ENCODE data around the gene PIAS4. TPM values are rescaled to one million over a fixed set of nuclear protein-coding genes. Genes with fewer than 3 reads are reported as not detected.

Gene PIAS4
- total and polyA plus RNA-seq, 2 of the 13 experiments (the other 11 are each of a cell fraction or from before 2014, with no cell fraction given) = 9.0 to 20.1 TPM

DNA sequence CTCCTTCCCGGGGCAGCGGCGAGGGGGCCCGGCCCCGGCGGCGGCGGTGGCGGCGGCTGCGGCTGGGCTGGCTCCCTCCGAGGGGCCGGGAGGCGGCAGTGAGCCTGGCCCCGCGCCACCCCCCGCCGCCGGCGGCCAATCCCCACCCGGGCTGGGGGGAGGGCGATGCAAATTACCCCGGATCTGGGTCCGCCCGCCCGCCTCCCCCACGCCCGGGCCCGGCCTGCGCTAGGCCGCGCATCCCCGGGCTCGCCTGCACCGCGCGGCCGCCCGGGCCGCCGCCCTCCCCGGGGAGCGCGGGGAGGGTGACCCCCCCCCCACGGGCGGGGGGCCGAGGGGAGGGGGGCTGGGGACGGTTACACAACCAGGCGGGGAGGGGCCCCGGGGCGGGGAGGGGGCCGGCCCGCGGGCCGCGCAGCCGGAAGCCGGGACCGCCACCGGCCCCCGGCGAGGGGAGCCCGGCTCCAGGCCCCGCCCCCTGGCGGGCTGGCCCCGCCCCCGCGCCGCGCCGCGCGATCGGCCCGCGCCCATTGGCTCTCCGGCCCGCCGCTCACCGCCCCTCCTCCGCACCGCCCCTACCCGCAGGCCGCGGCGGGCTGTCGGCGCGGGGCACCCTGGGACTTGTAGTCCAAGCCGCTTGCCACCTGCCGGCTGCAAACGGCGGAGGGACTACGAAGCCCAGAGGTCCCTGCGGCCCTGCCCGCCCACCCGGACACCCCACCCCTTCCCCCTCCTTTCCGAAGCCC is 58.1 kb downstream of the PIAS4 start (continued):
- TF ChIP-seq KLF16 (CRISPR knock-in tag; IDR thresholded peaks at IDR 0.05) = peak in 1 of 2 experiments; percentile 53; a peak in 1 of 4 replicates
- TF ChIP-seq NFATC3 (CRISPR knock-in tag; IDR thresholded peaks at IDR 0.05) = no peak
- TF ChIP-seq ZNF577 (CRISPR knock-in tag; IDR thresholded peaks at IDR 0.05; ENCODE audit: borderline replicate concordance, low read depth) = no peak
- TF ChIP-seq ZNF281 (CRISPR knock-in tag; IDR thresholded peaks at IDR 0.05; ENCODE audit: borderline replicate concordance) = peak; percentile 51; the same call in 1 of the 2 replicates
- peak; percentile 97 for TF ChIP-seq THAP11 (CRISPR knock-in tag; IDR thresholded peaks at IDR 0.05)
- TF ChIP-seq ZNF687 (CRISPR knock-in tag; IDR thresholded peaks at IDR 0.05) = no peak
- TF ChIP-seq PCBP1 (IDR thresholded peaks at IDR 0.05; ENCODE audit: borderline replicate concordance, low read depth, low read length) = 0 out of 2 replicates have a peak, but pooled peaks have one; percentile 26
- no peak for TF ChIP-seq ZNF768 (CRISPR knock-in tag; IDR thresholded peaks at IDR 0.05)
- peak; percentile 86 for TF ChIP-seq PBX2 (CRISPR knock-in tag; IDR thresholded peaks at IDR 0.05)
- TF ChIP-seq KDM2A (CRISPR knock-in tag; IDR thresholded peaks at IDR 0.05; ENCODE audit: borderline replicate concordance, low read depth) = peak; percentile 82; the same call in 1 of the 2 replicates
- TF ChIP-seq HCFC1 (IDR thresholded peaks at IDR 0.05; ENCODE audit: low read depth, low read length) = peak; percentile 92
- peak; percentile 86 for TF ChIP-seq SUZ12 (IDR thresholded peaks at IDR 0.05; ENCODE audit: low read depth, low read length)
- 0 out of 2 replicates have a peak, but pooled peaks have one; percentile 37 for TF ChIP-seq MEIS2 (CRISPR knock-in tag; IDR thresholded peaks at IDR 0.05)
- TF ChIP-seq, protein P1, sequence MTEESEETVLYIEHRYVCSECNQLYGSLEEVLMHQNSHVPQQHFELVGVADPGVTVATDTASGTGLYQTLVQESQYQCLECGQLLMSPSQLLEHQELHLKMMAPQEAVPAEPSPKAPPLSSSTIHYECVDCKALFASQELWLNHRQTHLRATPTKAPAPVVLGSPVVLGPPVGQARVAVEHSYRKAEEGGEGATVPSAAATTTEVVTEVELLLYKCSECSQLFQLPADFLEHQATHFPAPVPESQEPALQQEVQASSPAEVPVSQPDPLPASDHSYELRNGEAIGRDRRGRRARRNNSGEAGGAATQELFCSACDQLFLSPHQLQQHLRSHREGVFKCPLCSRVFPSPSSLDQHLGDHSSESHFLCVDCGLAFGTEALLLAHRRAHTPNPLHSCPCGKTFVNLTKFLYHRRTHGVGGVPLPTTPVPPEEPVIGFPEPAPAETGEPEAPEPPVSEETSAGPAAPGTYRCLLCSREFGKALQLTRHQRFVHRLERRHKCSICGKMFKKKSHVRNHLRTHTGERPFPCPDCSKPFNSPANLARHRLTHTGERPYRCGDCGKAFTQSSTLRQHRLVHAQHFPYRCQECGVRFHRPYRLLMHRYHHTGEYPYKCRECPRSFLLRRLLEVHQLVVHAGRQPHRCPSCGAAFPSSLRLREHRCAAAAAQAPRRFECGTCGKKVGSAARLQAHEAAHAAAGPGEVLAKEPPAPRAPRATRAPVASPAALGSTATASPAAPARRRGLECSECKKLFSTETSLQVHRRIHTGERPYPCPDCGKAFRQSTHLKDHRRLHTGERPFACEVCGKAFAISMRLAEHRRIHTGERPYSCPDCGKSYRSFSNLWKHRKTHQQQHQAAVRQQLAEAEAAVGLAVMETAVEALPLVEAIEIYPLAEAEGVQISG (CRISPR knock-in tag; IDR thresholded peaks at IDR 0.05) = peak; percentile 66; the same call in 1 of the 2 replicates
- TF ChIP-seq TEAD3 (CRISPR knock-in tag; optimal IDR thresholded peaks at IDR 0.05; ENCODE audit: borderline replicate concordance) = peak; percentile 13
- TF ChIP-seq ISL2 (CRISPR knock-in tag; IDR thresholded peaks at IDR 0.05) = peak; percentile 43; the same call in 1 of the 2 replicates
- TF ChIP-seq SRSF9 (IDR thresholded peaks at IDR 0.05; ENCODE audit: borderline replicate concordance, insufficient read depth, low read depth, low read length, poor library complexity, severe bottlenecking) = no peak

Measured in HepG2 (cell line).